Peyer's patch (tissue), 4 donors: Measurements from ENCODE around the gene RAB11FIP2. TPM values are rescaled to one million over a fixed set of nuclear protein-coding genes. Genes with fewer than 3 reads are reported as not detected.

Experiments used
- DNase-seq, 3 donors: peaks; one replicate each; pipeline ENCODE4 v3.0.0-alpha.2; 2017 to 2019
- H3K27ac ChIP-seq, 4 donors: fragments of 200-600 bp; sonication (generic); one replicate each; pipeline ENCODE4 v1.5.1; 2016 to 2019
- H3K27me3 ChIP-seq, 2 donors: fragments of 200-600 bp; sonication (generic); one replicate each; pipeline ENCODE4 v1.5.1; 2019
- H3K36me3 ChIP-seq, 3 donors: fragments of 200-600 bp; sonication (generic); one replicate each; pipeline ENCODE4 v1.5.1; 2016 to 2019
- H3K4me1 ChIP-seq, 4 donors: fragments of 200-600 bp; sonication (generic); one replicate each; pipeline ENCODE4 v1.5.1; 2016 to 2019
- H3K4me3 ChIP-seq, 4 donors: fragments of 200-600 bp; sonication (generic); 1 replicate in 3 of 4; 2 replicates in 1 of 4; pipeline ENCODE4 v1.5.1; 2016 to 2019; ENCODE audit warnings: mild to moderate bottlenecking in 1 of 4
- H3K9me3 ChIP-seq, 4 donors: fragments of 200-600 bp; sonication (generic); one replicate each; pipeline ENCODE4 v1.5.1; 2016 to 2019; ENCODE audit warnings: mild to moderate bottlenecking in 1 of 4
- CTCF ChIP-seq, 6 experiments: fragments of 450-650 bp in 4 of 6; fragments of 200-600 bp in 2 of 6; sonication (generic) in 1 of 6; IDR thresholded peaks; one replicate each; pipeline ENCODE4 v1.5.1; 2017 to 2019; ENCODE audit warnings: antibody characterized with exemption in 6 of 6, mild to moderate bottlenecking in 3 of 6, moderate library complexity in 1 of 6
- POLR2A ChIP-seq, 2 donors: fragments of 450-650 bp; IDR thresholded peaks; one replicate each; pipeline ENCODE4 v1.5.1; 2017; ENCODE audit warnings: antibody characterized with exemption in 2 of 2, mild to moderate bottlenecking in 2 of 2, moderate library complexity in 2 of 2
- total RNA-seq, 4 donors: library from RNA; depleted of rRNA; stranded (reverse); fragments of >200 nt; gene quantifications; one replicate each; pipeline ENCODE4 v1.1.0, GENCODE V29; 2016

Gene RAB11FIP2
- total RNA-seq, 4 donors from 2014 or later = 7.4 to 42.9 (median 16.2) TPM

- H3K36me3 ChIP-seq = no peaks in the 10 kb centered on the region
- no peak for DNase-seq
- H3K4me3 ChIP-seq = no peak overlapping the region
- TF ChIP-seq POLR2A (IDR thresholded peaks at IDR 0.05) (no peak), CTCF (IDR thresholded peaks at IDR 0.05) (no peak)
- H3K27me3 ChIP-seq = no peaks in the 10 kb centered on the region
- H3K9me3 ChIP-seq = no peaks in the 10 kb centered on the region
- no peak overlapping the region for H3K27ac ChIP-seq
- no peaks in the 10 kb centered on the region for H3K4me1 ChIP-seq
Observed at GRCh38 chr10:118027397-118027796, 19.3 kb downstream of the RAB11FIP2 start.

- H3K9me3 ChIP-seq = no peaks in the 10 kb centered on the region
- H3K27ac ChIP-seq = no peak overlapping the region
- H3K27me3 ChIP-seq = no peaks in the 10 kb centered on the region
- H3K4me1 ChIP-seq = no peaks in the 10 kb centered on the region
- TF ChIP-seq CTCF (IDR thresholded peaks at IDR 0.05) = no peak
- no peak for TF ChIP-seq POLR2A (IDR thresholded peaks at IDR 0.05)
- H3K36me3 ChIP-seq = no peaks in the 10 kb centered on the region
- no peak for DNase-seq
- H3K4me3 ChIP-seq = no peak overlapping the region
Observed at GRCh38 chr10:118026936-118027335, 19.8 kb downstream of the RAB11FIP2 start.

GRCh38 chr10:118020365-118020764 lies 26.4 kb downstream of the RAB11FIP2 start:
- DNase-seq = no peak
- no peaks in the 10 kb centered on the region for H3K9me3 ChIP-seq
- H3K4me3 ChIP-seq = no peak overlapping the region
- H3K4me1 ChIP-seq = no peaks in the 10 kb centered on the region
- no peak for TF ChIP-seq CTCF (IDR thresholded peaks at IDR 0.05)
- no peak for TF ChIP-seq POLR2A (IDR thresholded peaks at IDR 0.05)
- no peak overlapping the region for H3K27ac ChIP-seq
- no peaks in the 10 kb centered on the region for H3K27me3 ChIP-seq
- H3K36me3 ChIP-seq = no peaks in the 10 kb centered on the region

GRCh38 chr10:118017850-118018249 lies 28.9 kb downstream of the RAB11FIP2 start:
- no peak for DNase-seq
- Histone ChIP-seq H3K27me3 (no peaks in the 10 kb centered on the region), H3K9me3 (no peaks in the 10 kb centered on the region), H3K36me3 (no peaks in the 10 kb centered on the region), H3K27ac (no peak overlapping the region), H3K4me3 (no peak overlapping the region), H3K4me1 (no peaks in the 10 kb centered on the region)
- TF ChIP-seq CTCF (IDR thresholded peaks at IDR 0.05) (no peak), POLR2A (IDR thresholded peaks at IDR 0.05) (no peak)

GRCh38 chr10:118017071-118017740 lies 29.5 kb downstream of the RAB11FIP2 start:
- Histone ChIP-seq H3K4me3 (no peak overlapping the region), H3K27ac (no peak overlapping the region), H3K27me3 (no peaks in the 10 kb centered on the region), H3K4me1 (no peaks in the 10 kb centered on the region), H3K36me3 (no peaks in the 10 kb centered on the region), H3K9me3 (no peaks in the 10 kb centered on the region)
- DNase-seq = no peak
- TF ChIP-seq CTCF (IDR thresholded peaks at IDR 0.05) = no peak
- no peak for TF ChIP-seq POLR2A (IDR thresholded peaks at IDR 0.05)
